HG02678 (cell line): Measurements from ENCODE around the gene KCNAB1.
A peak's percentile ranks its signal among the peaks of the same experiment; 100 is the strongest.
"Not testable (repeated sequence)": the region's sequence is repeated elsewhere in the genome, so short reads cannot be mapped to it uniquely, and the experiment has no call there.

Experiments
- ATAC-seq: cut with Tn5 transposase; IDR thresholded peaks from one replicate; pipeline ENCODE4 v1.9.1; 2021; ENCODE audit warnings: mild to moderate bottlenecking, moderate library complexity; ENCODE audit not compliant: unreplicated experiment

Gene KCNAB1

DNA sequence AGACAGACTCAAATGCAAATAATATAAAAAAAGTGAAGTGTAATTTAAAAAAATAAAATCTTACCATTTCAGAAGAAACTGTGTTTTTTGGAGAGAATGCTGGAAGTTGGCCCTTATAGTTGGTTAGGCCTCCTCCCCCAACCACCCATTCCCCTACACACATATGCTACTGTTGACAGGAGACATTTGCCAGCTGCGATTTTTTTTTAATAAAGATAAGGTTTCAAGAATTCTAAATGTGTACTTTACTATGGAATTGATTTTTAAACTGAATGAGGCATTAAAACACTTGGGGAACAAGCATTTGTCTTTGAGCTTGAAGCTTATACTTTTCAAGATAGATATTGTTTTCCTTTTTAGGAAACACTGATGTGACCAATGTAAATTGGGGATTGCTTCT, 438.9 kb downstream of the KCNAB1 start:
- ATAC-seq, result no peak

DNA sequence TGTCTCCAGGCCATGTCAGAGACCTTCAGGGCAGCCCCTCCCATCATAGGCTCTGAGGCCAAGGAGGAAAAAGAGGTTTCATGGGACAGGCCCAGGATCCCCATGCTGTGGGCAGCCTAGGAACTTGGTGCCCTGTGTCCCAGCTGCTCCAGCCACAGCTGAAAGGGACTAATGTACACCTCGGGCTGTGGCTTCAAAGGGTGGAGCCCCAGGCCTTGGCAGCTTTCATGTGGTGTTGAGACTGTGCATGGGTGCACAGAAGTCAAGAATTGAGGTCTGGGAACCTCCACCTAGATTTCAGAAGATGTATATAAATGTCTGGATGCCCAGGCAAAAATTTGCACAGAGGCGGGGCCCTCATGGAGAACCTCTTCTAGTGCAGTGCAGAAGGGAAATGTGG, 441.2 kb downstream of the KCNAB1 start:
- ATAC-seq, result peak; percentile 59

DNA sequence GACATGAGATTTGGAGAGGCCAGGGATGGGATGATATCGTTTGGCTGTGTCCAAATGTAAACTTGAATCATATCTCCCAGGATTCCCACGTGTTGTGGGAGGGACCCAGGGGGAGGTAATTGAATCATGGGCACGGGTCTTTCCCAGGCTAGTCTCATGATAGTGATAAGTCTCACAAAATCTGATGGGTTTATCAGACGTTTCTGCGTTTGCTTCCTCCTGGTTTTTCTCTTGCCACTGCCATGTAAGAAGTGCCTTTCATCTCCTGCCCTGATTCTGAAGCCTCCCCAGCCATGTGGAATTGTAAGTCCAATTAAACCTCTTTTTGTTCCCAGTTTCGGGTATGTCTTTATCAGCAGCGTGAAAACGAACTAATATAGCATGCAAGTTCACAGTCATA, 442.1 kb downstream of the KCNAB1 start:
- ATAC-seq, result not testable (repeated sequence)

DNA sequence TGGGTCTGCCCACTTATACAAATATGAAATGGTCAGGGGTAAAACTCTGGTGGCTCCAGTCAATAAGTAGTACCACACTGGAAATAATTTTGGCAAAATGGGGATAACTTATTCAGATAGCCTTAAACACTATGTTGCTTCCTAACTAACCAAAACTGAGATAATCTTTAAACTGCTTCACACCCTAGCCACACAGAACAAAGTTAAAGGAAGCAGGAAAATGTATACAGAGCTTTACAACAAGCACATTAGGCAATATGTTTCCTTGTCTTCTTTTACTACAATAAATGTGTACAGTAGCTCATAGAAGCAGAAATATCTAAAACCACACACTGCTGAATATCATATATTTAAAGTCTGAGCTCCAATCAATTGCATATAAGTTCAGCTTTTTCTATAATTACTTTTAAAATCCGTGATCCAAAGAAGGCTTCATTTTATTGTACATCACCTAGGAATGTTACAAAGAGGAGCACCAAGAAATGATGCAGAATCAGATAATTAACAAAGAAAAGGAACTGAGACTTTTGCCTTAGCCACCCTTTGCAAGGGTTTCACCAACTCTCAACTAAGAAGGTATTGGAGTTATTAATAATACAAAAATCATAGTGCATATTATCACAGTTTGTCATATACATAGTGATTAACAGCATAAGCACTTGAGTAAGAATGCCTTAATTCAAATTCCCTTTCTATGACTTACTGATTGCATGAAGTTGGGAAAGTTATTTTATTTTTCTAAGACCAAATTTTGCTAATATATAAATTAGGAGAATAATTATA, 443.7 kb downstream of the KCNAB1 start:
- no peak for ATAC-seq

DNA sequence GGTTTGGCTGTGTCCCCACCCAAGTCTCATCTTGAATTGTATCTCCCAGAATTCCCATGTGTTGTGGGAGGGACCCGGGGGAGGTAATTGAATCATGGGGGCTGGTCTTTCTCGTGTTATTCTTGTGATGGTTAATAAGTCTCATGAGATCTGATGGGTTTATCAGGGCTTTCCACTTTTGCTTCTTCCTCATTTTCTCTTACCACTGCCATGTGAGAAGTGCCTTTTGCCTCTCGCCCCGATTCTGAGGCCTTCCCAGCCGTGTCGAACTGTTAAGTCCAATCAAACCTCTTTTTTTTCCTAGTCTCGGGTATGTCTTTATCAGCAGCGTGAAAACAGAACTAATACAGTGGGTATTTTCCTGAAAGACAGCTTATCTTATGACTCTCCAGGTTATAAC, 448.6 kb downstream of the KCNAB1 start:
- not testable (repeated sequence) for ATAC-seq

DNA sequence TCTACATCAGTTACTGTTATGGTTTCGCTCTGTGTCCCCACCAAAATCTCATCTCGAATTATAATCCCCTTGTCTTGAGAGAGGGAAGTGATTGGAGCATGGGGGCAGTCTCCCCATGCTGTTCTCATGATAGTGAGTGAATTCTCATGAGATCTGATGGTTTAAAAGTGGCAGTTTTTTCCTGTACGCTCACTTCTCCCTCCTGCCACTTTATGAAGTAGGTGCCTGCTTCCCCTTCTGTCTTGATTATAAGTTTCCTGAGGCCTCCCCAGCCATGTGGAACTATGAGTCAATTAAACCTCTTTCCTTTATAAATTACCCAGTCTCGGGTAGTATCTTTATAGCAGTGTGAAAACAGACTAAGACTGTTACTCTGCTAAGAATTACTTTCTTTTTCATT, 449.5 kb downstream of the KCNAB1 start:
- ATAC-seq, result not testable (repeated sequence)

DNA sequence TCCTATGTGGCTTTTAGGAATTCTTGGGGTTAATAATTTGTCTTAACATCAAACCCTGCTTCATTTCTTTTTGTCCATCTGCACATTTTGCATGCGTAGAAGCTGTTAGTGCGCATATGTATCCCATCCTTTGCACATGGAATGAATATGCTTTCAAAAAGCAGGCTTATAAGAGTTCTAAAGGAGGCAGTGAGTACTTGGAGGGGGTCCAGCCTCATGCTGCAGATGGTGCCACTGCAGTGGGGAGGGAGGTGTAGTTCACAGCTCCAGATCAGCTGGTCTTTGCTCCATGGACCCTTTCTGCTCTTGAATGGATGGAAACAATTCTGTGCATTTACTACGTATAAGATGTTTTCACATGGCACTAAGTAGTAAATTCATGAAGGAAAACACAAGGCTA, 455.3 kb downstream of the KCNAB1 start:
- no peak for ATAC-seq

DNA sequence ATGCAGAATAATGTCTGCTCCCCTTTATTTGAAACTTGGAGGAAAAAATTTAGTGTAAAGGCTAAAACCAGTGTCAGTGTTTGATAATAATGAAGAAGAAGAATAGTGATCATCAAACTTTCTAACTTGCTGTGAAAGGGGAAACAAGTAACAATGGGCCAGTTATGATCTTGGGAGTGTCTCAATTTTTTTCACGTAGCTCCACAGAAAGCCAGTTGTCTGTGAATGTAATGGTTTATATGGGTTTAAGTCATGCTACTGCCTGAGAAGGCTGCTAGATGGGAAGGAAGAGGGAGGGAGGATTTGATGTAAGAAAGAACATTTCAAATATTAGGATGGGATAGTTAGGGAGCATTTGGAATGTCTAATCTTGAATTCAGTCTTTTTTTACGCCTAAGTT, 455.7 kb downstream of the KCNAB1 start:
- ATAC-seq, result no peak

DNA sequence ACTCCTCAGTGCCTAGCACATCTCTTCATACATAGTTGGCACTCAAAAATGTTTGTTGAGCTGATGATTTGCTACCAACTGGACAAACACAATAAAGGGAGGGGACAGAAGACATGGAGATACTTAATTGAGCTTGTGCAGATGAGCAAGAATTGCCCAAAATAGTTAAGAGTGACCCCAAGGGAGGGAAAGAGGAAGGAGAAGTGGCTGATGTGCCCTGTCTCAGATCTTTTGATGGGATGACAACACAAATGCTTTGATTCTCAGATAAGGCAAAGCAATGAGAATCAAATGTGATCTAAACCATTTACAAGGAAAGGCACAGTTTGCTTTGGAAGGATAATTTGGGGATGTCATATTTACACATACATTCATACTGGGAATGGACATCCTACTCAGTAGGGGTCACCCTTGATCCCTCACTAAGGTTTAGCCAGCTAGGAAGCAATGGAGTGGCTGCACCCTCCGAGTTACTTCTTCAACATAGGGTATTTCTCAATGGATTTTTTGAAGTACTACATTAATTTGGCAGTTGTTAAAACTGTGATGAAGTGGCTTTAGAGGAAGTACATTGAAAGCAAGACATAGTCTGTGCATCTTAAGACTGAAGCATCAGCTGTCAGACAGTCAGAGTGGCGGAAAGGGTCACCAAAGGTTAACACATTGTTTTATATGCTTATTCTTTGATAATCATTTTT, 456.4 kb downstream of the KCNAB1 start:
- ATAC-seq, result no peak

DNA sequence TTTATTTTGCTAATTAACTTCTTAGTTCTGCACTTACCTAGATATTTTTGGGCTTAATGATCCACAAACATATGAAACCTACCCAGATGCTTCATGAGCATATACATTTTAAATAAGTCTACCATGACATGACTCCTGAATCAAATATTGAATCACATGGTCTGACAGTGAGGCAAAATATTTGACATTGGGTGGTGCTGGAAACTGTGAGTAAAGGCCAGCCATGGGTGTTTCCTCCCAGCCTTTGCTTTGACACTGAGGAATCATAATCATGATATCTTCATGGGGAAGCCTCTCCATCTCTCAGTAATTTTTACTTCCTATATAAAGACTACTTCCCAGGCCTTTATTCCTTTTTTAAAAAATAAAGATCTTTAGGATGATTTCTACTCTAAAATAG, 457.4 kb downstream of the KCNAB1 start:
- ATAC-seq, result no peak

DNA sequence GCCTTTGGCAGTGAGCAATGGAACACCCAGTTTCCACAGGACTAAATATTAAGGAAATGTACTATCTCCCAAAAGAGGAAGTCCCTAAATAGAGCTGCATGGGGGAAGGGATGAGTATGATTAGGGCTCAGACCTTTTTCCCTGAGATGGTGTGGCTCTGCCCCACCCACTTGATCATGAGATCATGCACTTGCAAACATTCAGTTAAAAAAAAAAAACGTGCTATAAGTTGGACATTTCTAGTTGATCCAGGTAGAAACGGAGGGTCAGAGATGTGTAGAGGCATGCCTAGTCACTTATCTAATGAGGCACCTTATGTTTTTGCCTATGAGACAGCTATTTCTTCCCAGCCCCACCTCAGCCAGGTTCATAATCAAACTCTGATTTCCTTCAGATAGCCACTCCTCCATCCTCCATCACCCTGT, 459.1 kb downstream of the KCNAB1 start:
- ATAC-seq, result no peak

DNA sequence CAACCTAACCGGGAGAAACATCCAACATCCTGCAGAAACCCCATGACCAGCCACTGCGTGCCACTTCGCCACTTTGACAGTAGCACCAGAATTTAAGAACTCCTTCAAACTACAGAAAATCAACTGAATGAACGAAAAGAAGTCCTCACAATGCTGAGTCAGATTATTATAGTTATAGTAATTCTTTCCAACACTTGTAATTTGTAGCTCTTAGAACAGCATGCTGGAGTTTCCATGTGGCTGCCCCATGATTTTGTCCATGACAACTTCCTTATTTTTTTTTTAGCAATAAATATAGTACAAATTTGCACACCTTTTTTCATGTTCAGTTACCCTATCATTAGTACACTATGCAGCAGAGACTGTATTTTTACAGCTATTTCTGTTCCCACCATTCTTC, 460.7 kb downstream of the KCNAB1 start:
- no peak for ATAC-seq

DNA sequence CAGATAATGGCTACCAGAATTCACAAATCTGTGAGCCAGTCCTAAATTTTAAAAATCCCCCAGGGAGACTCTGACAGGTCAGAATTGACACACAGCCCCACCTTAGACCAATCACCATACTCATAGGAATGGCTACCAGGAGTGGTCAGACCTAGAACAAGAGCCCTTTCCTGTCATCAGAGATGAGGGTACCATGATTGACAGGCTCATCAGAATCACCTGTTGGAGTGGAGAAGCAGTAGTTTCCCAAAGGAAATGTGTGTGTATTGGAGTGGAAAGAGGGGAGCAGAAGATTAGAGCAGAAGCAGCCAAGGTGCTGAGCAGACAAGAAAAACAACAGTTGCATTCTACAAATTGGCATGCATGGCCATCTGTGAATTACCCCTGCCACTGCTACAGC, 461.6 kb downstream of the KCNAB1 start:
- no peak for ATAC-seq

DNA sequence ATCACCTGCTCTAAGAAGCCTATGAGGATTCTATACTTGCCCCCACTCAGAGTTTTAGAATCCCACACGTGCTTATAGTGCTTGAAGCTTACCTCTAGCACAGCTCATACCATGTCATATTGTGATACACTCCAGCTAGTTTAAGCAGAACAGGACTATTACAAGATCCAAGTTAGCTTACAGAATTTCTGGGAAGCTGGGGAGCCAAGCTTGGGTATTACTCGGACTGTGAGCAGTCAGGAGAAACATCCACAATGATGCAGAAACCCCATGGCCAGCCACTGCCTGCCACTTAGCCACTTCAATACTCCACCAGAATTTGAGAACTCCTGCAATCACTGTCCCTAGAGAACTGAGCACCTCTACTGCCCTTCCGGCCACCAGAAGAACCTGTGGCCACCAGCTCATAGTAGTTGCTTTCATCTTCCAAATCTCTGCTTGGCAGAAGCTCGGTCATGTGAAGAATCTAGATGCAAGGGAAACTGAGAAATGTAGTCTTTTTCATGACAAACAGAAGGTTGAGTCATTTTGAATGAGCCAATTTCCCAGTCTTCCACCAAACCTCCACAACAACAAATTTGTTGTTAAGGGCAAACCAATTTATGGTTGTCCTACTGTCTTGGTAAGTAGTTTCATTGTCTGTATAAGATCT, 462.3 kb downstream of the KCNAB1 start:
- ATAC-seq, result peak; percentile 67

DNA sequence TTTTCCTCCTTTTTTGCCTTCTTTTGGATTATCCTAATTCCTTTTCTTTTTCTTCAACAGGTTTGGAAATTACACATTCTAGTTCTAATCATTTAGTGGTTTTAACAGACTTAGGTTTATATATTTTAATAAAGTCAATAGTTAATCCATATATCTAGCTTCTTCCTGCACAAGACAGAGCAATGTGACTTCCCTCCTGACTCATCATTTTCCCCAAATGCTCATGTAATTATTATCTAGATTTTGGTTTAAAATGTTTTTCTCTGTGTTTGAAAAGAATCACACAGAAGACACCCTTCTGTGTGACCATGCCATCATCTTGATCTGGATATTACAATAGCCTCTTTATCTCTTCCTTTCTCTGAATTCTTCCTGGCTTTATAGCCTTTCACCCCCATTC, 463.1 kb downstream of the KCNAB1 start:
- no peak for ATAC-seq

DNA sequence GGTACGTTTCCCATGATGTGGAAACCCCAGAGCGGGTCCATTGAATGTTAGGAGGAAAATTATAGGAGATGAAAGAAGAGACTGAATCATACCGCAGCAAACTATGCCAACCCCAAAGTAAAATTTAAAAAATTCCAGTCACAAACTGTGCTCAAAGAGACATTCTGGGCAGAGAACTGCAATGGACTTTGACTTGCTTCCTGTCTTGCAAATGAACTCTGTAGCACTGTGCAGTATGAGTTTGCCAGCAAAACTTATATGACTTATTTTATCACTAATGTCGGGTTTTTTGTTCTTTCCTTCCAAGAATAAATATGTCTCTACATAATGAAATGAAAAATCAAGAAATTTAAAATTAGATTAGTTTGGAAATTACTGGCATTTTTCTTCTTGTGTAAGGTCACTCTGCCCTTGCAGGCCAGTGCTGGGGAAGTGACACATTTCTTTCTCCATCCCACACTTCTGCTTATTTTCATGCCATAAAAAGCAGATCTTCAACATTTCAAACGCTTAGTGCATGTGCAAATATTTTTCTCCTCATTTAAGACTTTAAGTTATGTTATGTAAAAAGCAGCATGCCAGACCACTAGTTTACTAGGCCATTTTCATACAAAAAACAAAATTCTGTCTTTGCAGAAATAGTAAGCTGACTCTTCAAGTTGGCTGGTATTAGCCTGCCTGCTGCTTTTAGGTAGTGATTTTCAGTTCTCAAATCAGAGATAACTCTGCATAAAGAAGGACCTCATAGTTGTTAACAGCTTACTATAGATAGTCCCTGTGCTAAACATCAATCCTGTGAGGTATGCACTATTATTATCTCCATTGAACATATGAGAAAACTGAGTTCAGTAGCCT, 466.8 kb downstream of the KCNAB1 start:
- ATAC-seq, result peak; percentile 49

DNA sequence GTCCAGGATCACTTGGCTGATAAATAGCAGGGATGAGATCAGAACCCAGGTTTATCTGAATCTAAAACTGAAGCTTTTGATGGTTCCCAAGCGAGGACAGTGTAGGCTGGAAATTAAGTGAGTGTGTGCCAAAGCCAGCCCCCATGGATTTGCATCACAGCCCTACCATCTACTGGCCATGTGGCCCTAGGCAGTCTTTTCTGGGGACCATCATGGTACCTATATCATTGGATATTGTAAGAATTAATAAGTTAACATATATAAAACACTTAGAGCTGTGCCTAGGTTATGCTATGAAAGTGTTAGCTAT, 467.3 kb downstream of the KCNAB1 start:
- peak; percentile 19 for ATAC-seq
